Measurements from ENCODE around the gene IGSF9B. TPM values are rescaled to one million over a fixed set of nuclear protein-coding genes. Genes with fewer than 3 reads are reported as not detected.

IGSF9B gene
- polyA plus RNA-seq, 10 donors, result 7.5 to 15.3 (median 11.9) TPM

- DNase-seq, result no peak
These were observed 19.3 kb downstream of the IGSF9B start for GRCh38 chr11:133937468-133937867.

- DNase-seq, result no peak
These were observed 19.8 kb downstream of the IGSF9B start for GRCh38 chr11:133937015-133937414.

- no peak for DNase-seq
These were observed 20.2 kb downstream of the IGSF9B start for GRCh38 chr11:133936592-133936991.

DNA sequence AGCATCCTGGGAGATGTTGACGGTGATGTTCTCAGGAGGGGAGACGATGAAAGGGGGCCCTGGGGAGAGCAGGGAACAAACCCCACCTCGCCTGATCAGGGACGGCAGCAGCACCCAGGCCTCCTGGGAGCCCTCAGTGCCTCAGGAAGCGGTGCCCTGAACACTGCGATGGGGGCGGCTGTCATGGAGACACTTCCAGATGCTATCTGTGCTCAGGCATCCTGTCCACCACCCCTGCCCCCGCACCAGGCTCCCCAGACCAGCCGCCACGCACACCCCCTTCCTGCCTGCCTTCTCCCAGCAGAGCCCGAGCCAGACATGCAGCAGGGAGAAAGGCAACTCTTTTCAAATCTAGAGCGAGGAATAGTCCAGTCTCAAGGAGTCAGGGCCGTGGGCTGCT is 20.6 kb downstream of the IGSF9B start:
- DNase-seq, result no peak

DNA sequence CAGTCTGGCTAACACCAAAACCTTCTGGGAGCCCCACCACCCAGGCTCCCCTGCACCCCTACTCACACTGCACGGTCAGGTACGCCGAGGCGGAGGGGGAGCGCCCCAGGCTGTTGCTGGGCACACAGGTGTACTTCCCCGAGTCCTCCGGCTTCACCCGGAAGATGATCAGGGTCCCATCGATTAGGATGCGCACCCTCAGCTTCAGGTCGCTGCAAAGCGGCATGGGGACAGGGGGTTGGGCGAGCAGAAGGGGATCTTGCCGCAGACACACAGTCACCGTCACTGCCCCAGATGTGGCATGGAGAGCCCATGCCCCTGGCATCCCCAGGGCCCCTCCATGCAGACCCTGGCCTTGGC is 21.2 kb downstream of the IGSF9B start:
- no peak for DNase-seq

GRCh38 chr11:133934599-133935550 is 21.9 kb downstream of the IGSF9B start:
- DNase-seq, result peak in 1 of 3 donors; percentile 32

- no peak for DNase-seq
These were observed 22.7 kb downstream of the IGSF9B start for GRCh38 chr11:133934096-133934495.

DNA sequence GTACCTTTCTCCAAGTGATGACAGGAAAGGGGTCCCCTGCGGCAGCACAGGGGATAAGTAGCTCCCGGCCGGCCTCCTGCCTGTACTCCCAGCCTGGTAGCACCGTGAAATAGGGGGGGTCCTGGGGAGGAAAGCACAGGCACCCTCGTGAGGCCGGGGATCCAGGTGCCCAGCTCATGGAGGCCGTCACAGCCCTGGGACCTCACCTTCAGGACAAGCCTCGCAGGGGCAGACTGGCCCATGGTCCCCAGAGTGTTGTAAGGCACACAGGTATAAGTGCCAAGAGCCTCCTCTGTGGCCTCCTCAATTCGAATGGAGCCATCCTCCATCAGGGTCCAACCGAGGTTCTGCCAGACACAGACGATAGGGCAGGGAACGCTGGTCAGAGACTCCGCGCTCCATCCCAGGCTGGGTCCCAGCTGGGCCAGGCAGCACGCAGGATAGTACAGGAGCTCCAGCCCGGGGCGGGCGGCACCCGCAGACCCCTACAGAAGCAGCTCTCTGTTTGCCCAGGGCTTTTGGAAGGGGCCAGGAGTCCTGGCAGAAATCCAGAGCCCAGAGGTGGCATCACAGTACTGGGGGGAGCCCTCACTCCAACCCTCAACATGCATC is 25.2 kb downstream of the IGSF9B start:
- DNase-seq, result no peak

DNA sequence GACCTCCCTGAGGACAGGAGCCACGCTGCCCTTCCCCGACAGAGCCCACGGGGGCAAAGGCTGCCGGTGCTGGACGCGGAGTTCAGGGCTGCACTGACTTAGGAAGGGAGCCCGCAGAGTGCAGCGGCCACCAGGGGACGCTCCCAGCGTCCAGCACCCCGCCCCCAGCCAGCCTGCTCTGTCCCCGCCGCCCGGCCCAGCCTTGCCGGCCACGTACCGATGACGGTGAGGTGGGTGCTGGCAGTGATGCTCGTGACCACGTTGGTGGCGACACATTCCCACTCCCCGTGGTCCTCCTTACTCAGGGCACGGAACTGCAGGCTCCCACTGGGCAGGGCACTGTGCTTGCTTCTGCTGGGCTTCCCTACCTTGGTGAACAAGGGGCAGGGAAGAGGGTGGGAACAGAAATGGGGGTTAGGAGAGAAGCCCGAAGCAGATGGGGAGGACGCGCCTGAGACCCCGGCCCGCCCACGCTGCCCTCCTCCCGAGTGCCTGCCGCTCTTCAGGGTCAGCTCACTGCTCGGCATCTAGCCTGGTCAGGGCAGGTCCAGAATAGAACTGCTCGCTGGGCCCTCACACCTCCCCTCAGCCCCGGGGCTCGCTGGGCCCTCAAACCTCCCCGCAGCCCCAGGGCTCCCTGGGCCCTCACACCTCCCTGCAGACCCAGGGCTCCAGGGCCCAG is 25.9 kb downstream of the IGSF9B start:
- DNase-seq, result no peak

- DNase-seq, result no peak
These were observed 26.6 kb downstream of the IGSF9B start for GRCh38 chr11:133930053-133930766.

- DNase-seq, result no peak
These were observed 27.2 kb downstream of the IGSF9B start for GRCh38 chr11:133929401-133930052.

GRCh38 chr11:133928628-133929059 is 28.1 kb downstream of the IGSF9B start:
- DNase-seq, result no peak

DNA sequence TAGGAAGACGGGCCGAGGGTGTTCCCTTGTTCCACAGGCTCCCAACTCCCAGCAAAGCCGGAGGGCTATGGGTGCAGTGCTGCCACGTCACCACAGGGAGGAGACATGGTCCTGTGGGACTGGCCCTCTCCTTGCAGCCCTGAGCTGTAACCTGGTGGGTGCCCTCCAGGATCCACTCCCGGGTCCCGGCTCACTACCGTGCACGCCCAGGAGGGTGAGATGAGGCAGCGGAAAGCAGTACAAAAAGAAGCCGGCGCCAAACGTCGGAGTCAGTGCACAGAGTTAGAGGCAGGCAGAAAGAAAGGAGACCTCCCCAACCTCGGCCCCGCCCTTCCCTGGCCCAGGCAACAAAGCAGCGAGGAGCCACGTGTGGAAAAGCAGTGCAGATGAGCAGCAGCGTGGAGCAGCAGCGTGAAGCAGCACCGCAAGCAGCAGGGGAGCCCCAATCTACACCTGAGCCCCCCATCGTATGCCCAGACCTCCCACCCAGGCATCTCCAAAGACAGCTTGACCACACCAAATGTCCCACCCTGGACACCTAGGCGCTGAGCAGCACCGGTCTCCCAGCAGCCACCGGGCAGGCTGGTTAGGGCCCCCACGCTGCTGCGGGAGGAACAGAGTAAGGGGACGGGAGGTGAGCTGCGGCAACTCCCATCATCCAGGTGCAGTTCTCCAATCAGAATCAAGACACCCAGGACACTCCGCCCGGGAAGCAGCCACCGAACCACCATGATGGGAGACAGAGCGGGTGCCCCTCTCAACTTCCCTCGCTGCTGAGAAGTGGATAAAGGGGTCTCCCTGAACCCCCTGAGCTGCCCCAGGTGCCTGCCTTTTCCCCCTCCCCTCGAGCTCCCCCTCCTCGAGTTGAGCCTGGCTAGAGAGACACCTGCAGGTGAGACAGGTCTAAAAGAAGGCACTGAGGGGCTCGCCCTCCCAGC is 28.8 kb downstream of the IGSF9B start:
- DNase-seq, result peak in 2 of 3 donors; percentile 32 to 59

DNA sequence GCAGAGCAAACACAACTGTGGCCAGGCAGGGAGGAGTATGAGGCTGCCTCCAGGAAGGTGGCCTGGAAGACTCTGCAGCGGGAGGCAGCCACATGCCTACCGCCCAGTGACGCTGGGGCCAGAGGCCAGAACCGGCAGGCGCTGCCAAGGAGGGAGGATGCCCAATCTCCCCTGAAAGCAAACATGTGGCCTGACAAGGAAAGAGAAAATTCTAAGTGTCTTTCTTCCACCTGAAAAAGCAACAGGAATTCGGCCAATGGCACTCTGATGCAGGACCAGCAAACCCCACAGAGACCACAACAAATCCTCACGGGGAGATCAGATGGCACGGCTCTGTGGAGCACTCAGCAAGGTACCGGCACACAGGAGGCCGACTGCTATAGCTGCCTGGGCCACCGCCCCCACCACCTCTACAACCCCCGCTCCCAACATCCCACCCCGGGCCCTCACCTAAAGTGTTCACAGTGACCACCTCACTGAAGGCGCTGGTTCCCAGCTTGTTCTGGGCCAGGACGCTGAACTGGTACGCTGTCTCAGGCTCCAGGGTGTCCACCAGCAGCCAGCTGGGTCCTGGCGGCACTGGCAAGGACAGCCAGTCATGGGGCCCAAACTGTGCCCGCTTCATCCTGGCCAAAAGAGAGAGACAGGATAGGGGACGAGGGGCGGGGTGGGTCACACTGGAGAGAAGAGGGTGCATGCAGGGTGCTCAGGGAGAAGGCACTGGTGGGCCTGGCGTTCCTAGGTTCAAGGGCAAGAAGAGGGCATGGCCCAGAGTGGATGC is 30.1 kb downstream of the IGSF9B start:
- no peak for DNase-seq

GRCh38 chr11:133925756-133926155 is 31.0 kb downstream of the IGSF9B start:
- DNase-seq, result no peak

GRCh38 chr11:133924661-133925060 is 32.1 kb downstream of the IGSF9B start:
- DNase-seq, result no peak

- no peak for DNase-seq
These were observed 34.5 kb downstream of the IGSF9B start for GRCh38 chr11:133922078-133922870.

DNA sequence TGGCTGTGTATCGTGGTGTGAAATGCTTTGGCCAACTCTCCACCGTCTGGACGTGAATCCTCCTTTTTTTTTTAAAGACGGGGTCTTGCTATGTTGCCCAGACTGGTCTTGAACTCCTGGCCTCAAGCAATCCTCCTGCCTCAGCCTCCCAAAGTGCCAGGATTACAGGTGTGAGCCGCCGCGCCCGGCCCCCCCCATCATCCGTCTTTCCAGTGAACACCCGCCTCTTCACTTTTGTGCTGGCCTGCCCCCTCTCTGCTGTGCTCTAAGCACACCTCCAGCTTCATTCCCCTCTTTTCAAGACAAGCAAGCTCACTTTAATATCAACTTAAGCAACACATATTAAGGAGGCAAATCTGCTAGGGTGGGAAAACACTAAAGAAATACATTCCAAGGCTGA is 35.3 kb downstream of the IGSF9B start:
- no peak for DNase-seq

DNA sequence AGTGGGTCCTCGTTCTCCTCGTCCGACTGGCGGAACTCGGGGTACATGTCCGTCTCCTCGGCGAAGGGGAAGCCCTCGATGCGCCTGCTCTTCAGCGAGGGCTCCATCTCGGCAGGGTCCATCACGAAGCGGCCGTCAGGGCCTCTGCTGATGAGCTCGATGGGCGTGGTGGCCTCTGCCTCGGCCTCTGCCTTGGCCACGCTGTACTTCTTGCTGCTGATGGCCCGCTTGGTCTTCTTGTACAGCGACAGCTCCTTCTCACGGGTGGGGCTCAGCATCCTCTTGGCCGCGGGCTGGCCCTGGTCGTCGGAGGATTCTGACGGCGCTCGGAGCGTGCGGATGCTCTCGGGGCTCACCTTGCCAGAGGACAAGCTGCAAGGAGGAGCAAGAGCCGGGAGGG is 35.7 kb downstream of the IGSF9B start:
- DNase-seq, result no peak
